H1 (cell line): Measurements from ENCODE around the gene IVNS1ABP. TPM values are rescaled to one million over a fixed set of nuclear protein-coding genes. Genes with fewer than 3 reads are reported as not detected.
A peak's percentile ranks its signal among the peaks of the same experiment; 100 is the strongest.

Experiments
- ASH2L ChIP-seq: fragments of 200-600, 300-600 bp; sonication (generic); IDR thresholded peaks from one replicate; pipeline ENCODE4 v1.7.1; 2017; ENCODE audit warnings: low read length
- BRCA1 ChIP-seq: IDR thresholded peaks from 2 replicates; pipeline ENCODE4 v1.6.1; 2012; ENCODE audit warnings: low read depth, low read length, improper control_type of control experiment
- CBX5 ChIP-seq: fragments of 300-800, 300-1000 bp; sonication (generic); IDR thresholded peaks from 2 replicates; pipeline ENCODE4 v1.7.1; 2016; ENCODE audit warnings: antibody characterized with exemption, low read length, low read depth
- RBBP5 ChIP-seq: IDR thresholded peaks from 2 replicates; pipeline ENCODE4 v1.7.1; 2012; ENCODE audit warnings: low read depth, mild to moderate bottlenecking, inconsistent platforms, low read length, moderate library complexity, borderline replicate concordance
- SIRT6 ChIP-seq: IDR thresholded peaks from one replicate; pipeline ENCODE4 v1.7.1; 2012; ENCODE audit warnings: low read length, inconsistent platforms
- TAF1 ChIP-seq: IDR thresholded peaks from 2 replicates; pipeline ENCODE4 v1.6.1; 2011; ENCODE audit warnings: mild to moderate bottlenecking, low read depth, low read length
- YY1 ChIP-seq: IDR thresholded peaks from 2 replicates; pipeline ENCODE4 v1.6.1; 2011; ENCODE audit warnings: low read depth, mild to moderate bottlenecking, low read length
- polyA plus RNA-seq, 7 experiments: library from polyadenylated mRNA; depleted of rRNA in 3 of 7; stranded (reverse) in 5 of 7; unstranded in 2 of 7; fragments of >200 nt in 5 of 7; fragments of 200-250 nt in 2 of 7; gene quantifications; 1 replicate in 5 of 7; 2 replicates in 1 of 7; 4 replicates in 1 of 7; pipeline versions ENCODE4 v1.2.1 to v1.2.3, GENCODE V29; 2011 to 2013; ENCODE audit warnings: missing spikeins in 2 of 7, mixed read lengths in 2 of 7
- total RNA-seq: library from RNA; stranded (reverse); fragmentation: NEBNext Ultra II Directional; extraction: Animal tissue kit (Norgen Biotek cat#: 25700); gene quantifications from 2 replicates; pipeline ENCODE4 v1.2.1, GENCODE V29; 2021
- TF ChIP-seq, protein P1 (sequence below): fragments of 300-600 bp; sonication (generic); IDR thresholded peaks from 2 replicates; pipeline ENCODE4 v1.7.1; 2012; ENCODE audit warnings: low read length, moderate library complexity, mild to moderate bottlenecking, inconsistent platforms; ENCODE audit not compliant: insufficient replicate concordance
- TF ChIP-seq, protein P2 (sequence below): IDR thresholded peaks from 2 replicates; pipeline ENCODE4 v1.6.1; 2011; ENCODE audit warnings: low read depth, mild to moderate bottlenecking, low read length; ENCODE audit not compliant: insufficient read depth

IVNS1ABP gene
- total and polyA plus RNA-seq, 2 of the 8 experiments (the other 6 are each of a cell fraction or from before 2014, with no cell fraction given), result 65.9 to 189 TPM

DNA sequence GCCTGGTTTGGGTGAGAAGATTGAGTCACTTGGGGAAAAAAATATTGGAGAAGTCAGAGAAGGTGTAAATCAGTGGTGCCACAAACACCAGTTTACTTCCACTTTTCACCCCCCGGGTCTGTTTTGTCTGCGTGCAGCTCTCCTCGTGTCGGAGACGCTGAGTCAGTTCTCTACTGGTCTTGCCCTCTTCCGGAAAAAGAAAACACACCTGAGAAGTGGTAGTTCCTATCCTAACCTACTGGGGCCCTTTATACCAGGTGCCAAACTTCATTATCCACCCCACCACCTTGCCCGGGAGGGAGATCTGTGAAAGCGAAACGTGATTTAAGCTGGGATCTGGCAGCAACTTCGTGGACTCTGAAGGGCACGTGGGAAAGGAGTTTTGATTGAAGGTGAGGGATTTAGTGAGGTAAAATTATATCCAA, 855 bp upstream of the IVNS1ABP start (continued):
- TF ChIP-seq, protein P1, sequence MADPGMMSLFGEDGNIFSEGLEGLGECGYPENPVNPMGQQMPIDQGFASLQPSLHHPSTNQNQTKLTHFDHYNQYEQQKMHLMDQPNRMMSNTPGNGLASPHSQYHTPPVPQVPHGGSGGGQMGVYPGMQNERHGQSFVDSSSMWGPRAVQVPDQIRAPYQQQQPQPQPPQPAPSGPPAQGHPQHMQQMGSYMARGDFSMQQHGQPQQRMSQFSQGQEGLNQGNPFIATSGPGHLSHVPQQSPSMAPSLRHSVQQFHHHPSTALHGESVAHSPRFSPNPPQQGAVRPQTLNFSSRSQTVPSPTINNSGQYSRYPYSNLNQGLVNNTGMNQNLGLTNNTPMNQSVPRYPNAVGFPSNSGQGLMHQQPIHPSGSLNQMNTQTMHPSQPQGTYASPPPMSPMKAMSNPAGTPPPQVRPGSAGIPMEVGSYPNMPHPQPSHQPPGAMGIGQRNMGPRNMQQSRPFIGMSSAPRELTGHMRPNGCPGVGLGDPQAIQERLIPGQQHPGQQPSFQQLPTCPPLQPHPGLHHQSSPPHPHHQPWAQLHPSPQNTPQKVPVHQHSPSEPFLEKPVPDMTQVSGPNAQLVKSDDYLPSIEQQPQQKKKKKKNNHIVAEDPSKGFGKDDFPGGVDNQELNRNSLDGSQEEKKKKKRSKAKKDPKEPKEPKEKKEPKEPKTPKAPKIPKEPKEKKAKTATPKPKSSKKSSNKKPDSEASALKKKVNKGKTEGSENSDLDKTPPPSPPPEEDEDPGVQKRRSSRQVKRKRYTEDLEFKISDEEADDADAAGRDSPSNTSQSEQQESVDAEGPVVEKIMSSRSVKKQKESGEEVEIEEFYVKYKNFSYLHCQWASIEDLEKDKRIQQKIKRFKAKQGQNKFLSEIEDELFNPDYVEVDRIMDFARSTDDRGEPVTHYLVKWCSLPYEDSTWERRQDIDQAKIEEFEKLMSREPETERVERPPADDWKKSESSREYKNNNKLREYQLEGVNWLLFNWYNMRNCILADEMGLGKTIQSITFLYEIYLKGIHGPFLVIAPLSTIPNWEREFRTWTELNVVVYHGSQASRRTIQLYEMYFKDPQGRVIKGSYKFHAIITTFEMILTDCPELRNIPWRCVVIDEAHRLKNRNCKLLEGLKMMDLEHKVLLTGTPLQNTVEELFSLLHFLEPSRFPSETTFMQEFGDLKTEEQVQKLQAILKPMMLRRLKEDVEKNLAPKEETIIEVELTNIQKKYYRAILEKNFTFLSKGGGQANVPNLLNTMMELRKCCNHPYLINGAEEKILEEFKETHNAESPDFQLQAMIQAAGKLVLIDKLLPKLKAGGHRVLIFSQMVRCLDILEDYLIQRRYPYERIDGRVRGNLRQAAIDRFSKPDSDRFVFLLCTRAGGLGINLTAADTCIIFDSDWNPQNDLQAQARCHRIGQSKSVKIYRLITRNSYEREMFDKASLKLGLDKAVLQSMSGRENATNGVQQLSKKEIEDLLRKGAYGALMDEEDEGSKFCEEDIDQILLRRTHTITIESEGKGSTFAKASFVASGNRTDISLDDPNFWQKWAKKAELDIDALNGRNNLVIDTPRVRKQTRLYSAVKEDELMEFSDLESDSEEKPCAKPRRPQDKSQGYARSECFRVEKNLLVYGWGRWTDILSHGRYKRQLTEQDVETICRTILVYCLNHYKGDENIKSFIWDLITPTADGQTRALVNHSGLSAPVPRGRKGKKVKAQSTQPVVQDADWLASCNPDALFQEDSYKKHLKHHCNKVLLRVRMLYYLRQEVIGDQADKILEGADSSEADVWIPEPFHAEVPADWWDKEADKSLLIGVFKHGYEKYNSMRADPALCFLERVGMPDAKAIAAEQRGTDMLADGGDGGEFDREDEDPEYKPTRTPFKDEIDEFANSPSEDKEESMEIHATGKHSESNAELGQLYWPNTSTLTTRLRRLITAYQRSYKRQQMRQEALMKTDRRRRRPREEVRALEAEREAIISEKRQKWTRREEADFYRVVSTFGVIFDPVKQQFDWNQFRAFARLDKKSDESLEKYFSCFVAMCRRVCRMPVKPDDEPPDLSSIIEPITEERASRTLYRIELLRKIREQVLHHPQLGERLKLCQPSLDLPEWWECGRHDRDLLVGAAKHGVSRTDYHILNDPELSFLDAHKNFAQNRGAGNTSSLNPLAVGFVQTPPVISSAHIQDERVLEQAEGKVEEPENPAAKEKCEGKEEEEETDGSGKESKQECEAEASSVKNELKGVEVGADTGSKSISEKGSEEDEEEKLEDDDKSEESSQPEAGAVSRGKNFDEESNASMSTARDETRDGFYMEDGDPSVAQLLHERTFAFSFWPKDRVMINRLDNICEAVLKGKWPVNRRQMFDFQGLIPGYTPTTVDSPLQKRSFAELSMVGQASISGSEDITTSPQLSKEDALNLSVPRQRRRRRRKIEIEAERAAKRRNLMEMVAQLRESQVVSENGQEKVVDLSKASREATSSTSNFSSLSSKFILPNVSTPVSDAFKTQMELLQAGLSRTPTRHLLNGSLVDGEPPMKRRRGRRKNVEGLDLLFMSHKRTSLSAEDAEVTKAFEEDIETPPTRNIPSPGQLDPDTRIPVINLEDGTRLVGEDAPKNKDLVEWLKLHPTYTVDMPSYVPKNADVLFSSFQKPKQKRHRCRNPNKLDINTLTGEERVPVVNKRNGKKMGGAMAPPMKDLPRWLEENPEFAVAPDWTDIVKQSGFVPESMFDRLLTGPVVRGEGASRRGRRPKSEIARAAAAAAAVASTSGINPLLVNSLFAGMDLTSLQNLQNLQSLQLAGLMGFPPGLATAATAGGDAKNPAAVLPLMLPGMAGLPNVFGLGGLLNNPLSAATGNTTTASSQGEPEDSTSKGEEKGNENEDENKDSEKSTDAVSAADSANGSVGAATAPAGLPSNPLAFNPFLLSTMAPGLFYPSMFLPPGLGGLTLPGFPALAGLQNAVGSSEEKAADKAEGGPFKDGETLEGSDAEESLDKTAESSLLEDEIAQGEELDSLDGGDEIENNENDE, result no peak
- TF ChIP-seq BRCA1, result no peak
- peak; percentile 21 for TF ChIP-seq ASH2L
- TF ChIP-seq, protein P2, sequence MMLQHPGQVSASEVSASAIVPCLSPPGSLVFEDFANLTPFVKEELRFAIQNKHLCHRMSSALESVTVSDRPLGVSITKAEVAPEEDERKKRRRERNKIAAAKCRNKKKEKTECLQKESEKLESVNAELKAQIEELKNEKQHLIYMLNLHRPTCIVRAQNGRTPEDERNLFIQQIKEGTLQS, result no peak
- TF ChIP-seq CBX5, result no peak
- TF ChIP-seq TAF1, result no peak
- no peak for TF ChIP-seq SIRT6
- no peak for TF ChIP-seq RBBP5
- TF ChIP-seq YY1, result no peak
- TF ChIP-seq, all 59 proteins: peak for 5
